CD14-positive monocyte (primary cell): ENCODE results near the gene MAPRE2. TPM values are rescaled to one million over a fixed set of nuclear protein-coding genes. Genes with fewer than 3 reads are reported as not detected.

ENCODE experiments used
- DNase-seq, 3 donors: peaks; one replicate each; pipeline ENCODE4 v3.0.0-alpha.2; 2011 to 2022
- H2AFZ ChIP-seq: 2 replicates; pipeline ENCODE4 v1.6.0; 2012; ENCODE audit warnings: mild to moderate bottlenecking, low read depth, low read length, inconsistent platforms; ENCODE audit not compliant: insufficient read depth, poor library complexity, severe bottlenecking
- H3K27ac ChIP-seq, 2 donors: 1 replicate in 1 of 2; 2 replicates in 1 of 2; pipeline ENCODE4 v1.5.1; 2012 to 2013; ENCODE audit warnings: low read length in 2 of 2, control low read depth in 1 of 2, inconsistent platforms in 1 of 2, low read depth in 1 of 2, mild to moderate bottlenecking in 1 of 2
- H3K27me3 ChIP-seq, 2 donors: one replicate each; pipeline versions ENCODE4 v1.6.0 to v1.6.1; 2011 to 2013; ENCODE audit warnings: low read length in 2 of 2; ENCODE audit not compliant: control insufficient read depth in 2 of 2, insufficient read depth in 2 of 2
- H3K36me3 ChIP-seq, 2 donors: replicated peaks in 1 of 2; 1 replicate in 1 of 2; 2 replicates in 1 of 2; pipeline versions ENCODE4 v1.5.1 to v1.6.1; 2012 to 2013; ENCODE audit warnings: low read length in 2 of 2, control low read depth in 1 of 2, inconsistent platforms in 1 of 2, mild to moderate bottlenecking in 1 of 2; ENCODE audit not compliant: insufficient read depth in 2 of 2, control insufficient read depth in 1 of 2
- H3K4me1 ChIP-seq, 2 donors: 1 replicate in 1 of 2; 2 replicates in 1 of 2; pipeline versions ENCODE4 v1.5.1 to v1.6.1; 2012 to 2013; ENCODE audit warnings: low read length in 2 of 2, control low read depth in 1 of 2, inconsistent platforms in 1 of 2, mild to moderate bottlenecking in 1 of 2, moderate library complexity in 1 of 2; ENCODE audit not compliant: insufficient read depth in 2 of 2, control insufficient read depth in 1 of 2
- H3K4me2 ChIP-seq: replicated peaks from 2 replicates; pipeline ENCODE3; 2012; ENCODE audit warnings: low read length, moderate library complexity, mild to moderate bottlenecking; ENCODE audit not compliant: poor library complexity, severe bottlenecking; ENCODE audit errors: extremely low read depth
- H3K4me3 ChIP-seq, 3 experiments: fragments of 200-600 bp in 1 of 3; sonication (generic) in 1 of 3; replicated peaks in 1 of 3; 1 replicate in 2 of 3; 2 replicates in 1 of 3; pipeline ENCODE4 v1.5.1; 2011 to 2013; ENCODE audit warnings: low read length in 3 of 3, mild to moderate bottlenecking in 3 of 3, control low read depth in 2 of 3, low read depth in 2 of 3, inconsistent platforms in 1 of 3, moderate library complexity in 1 of 3
- H3K79me2 ChIP-seq: 2 replicates; pipeline ENCODE4 v1.6.0; 2012; ENCODE audit warnings: mild to moderate bottlenecking, control low read depth, inconsistent platforms, low read length, moderate library complexity; ENCODE audit not compliant: insufficient read depth
- H3K9ac ChIP-seq: 2 replicates; pipeline ENCODE4 v1.6.0; 2017; ENCODE audit warnings: low read length, mild to moderate bottlenecking; ENCODE audit not compliant: insufficient read depth, poor library complexity, severe bottlenecking
- H3K9me3 ChIP-seq, 2 donors: replicated peaks in 1 of 2; 1 replicate in 1 of 2; 2 replicates in 1 of 2; pipeline versions ENCODE4 v1.5.1 to v1.6.1; 2012 to 2013; ENCODE audit warnings: low read length in 2 of 2, control low read depth in 1 of 2; ENCODE audit not compliant: control insufficient read depth in 1 of 2, insufficient read depth in 1 of 2
- H4K20me1 ChIP-seq: 2 replicates; pipeline ENCODE4 v1.6.0; 2012; ENCODE audit warnings: mild to moderate bottlenecking, low read length, control low read depth, moderate library complexity; ENCODE audit not compliant: insufficient read depth
- H3K27ac Mint-ChIP-seq, 7 donors: one replicate each; pipeline ENCODE4 v1.8.0; 2020; ENCODE audit warnings: mild to moderate bottlenecking in 7 of 7, mixed read lengths in 7 of 7, moderate library complexity in 6 of 7, inconsistent platforms in 2 of 7
- H3K27me3 Mint-ChIP-seq, 3 donors: one replicate each; pipeline ENCODE4 v1.8.0; 2021 to 2022; ENCODE audit warnings: low read depth in 3 of 3, mild to moderate bottlenecking in 3 of 3, mixed read lengths in 3 of 3, moderate library complexity in 3 of 3, inconsistent platforms in 1 of 3
- H3K36me3 Mint-ChIP-seq, 2 donors: one replicate each; pipeline ENCODE4 v1.8.0; 2020; ENCODE audit warnings: mixed read lengths in 2 of 2, inconsistent platforms in 1 of 2, mild to moderate bottlenecking in 1 of 2
- H3K4me1 Mint-ChIP-seq: one replicate; pipeline ENCODE4 v1.8.0; 2020; ENCODE audit warnings: mild to moderate bottlenecking, mixed read lengths
- H3K4me3 Mint-ChIP-seq, 2 donors: one replicate each; pipeline ENCODE4 v1.8.0; 2020; ENCODE audit warnings: mild to moderate bottlenecking in 2 of 2, mixed read lengths in 2 of 2, moderate library complexity in 1 of 2
- H3K9me3 Mint-ChIP-seq, 7 donors: one replicate each; pipeline ENCODE4 v1.8.0; 2020 to 2022; ENCODE audit warnings: mixed read lengths in 7 of 7, mild to moderate bottlenecking in 6 of 7, moderate library complexity in 6 of 7, inconsistent platforms in 2 of 7
- WGBS: methylation state at CpG from one replicate; pipeline ENCODE4 v1.1.5; 2013; ENCODE audit warnings: missing lambda C conversion rate; ENCODE audit not compliant: insufficient coverage; 5-methylcytosine and 5-hydroxymethylcytosine counted together
- intact Hi-C, 2 donors: fragments of 100-400 bp; cut with micrococcal nuclease; formaldehyde crosslinking; loops; one replicate each; pipeline versions ENCODE4 v1.15.0 to v1.15.1; 2023
- polyA plus RNA-seq, 3 donors: library from polyadenylated mRNA; depleted of rRNA in 1 of 3; unstranded in 2 of 3; stranded (reverse) in 1 of 3; fragments of 300-500 nt in 2 of 3; fragments of >200 nt in 1 of 3; fragmentation: Illumina TruSeq in 2 of 3; gene quantifications; 1 replicate in 2 of 3; 2 replicates in 1 of 3; pipeline ENCODE4 v1.2.3, GENCODE V29; 2012 to 2021
- TF ChIP-seq, protein P1 (sequence below): fragments of 200-600 bp; IDR thresholded peaks from one replicate; pipeline ENCODE4 v1.8.0; 2022; ENCODE audit warnings: antibody characterized with exemption, mild to moderate bottlenecking

Gene MAPRE2
- polyA plus RNA-seq, 3 donors, result 22.0 to 48.1 (median 37.1) TPM

DNA sequence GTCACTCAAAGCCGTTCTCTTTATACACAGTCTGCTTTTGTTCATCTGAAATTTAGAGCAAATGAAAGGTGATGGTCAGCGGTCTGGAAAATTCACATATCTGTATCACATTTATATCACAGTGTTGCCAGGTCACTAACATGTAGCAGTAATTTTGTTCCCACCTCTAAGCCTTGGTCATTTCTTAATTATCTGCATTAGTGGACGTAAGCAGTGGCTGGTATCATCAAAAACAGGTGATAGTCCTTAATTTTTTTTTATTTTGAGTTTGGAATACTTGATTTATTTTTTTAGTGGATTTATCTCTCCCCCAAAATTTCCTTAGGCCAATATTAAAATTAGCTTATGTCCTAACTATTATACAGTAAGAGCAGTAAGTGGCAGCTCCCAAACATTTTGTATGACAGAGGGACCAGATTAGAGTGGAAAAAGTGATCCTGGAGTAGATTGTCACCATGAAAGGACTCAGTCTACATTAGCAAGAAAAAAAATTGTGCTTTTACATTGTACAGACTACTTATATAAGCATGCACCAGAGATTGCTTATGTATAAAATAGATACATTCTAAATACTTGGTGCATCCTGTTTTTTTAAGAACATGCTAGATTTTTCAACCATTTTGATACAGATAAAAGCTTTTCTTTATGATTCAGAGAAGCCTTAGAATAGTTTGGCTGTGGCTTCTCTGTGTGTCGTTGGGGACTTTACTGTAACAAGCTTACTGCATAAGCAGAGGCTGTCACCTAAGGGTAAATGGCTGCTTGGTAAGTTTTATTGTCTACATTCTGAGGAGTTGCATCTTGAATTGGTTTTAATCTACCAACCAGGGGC, 65.0 kb downstream of the MAPRE2 start:
- no peaks in the 10 kb centered on the region for H3K27me3 Mint-ChIP-seq
- Histone ChIP-seq H3K79me2 (no peaks in the 10 kb centered on the region), H3K4me1 (no peaks in the 10 kb centered on the region), H4K20me1 (no peaks in the 10 kb centered on the region), H3K9ac (no peak overlapping the region), H3K4me3 (no peak overlapping the region), H3K27ac (no peak overlapping the region), H3K36me3 (peaks cover 8 to 30% of the 10 kb centered on the region in 2 donors), H2AFZ (no peak overlapping the region), H3K27me3 (no peaks in the 10 kb centered on the region), H3K4me2 (no peak overlapping the region), H3K9me3 (no peaks in the 10 kb centered on the region)
- TF ChIP-seq, protein P1, sequence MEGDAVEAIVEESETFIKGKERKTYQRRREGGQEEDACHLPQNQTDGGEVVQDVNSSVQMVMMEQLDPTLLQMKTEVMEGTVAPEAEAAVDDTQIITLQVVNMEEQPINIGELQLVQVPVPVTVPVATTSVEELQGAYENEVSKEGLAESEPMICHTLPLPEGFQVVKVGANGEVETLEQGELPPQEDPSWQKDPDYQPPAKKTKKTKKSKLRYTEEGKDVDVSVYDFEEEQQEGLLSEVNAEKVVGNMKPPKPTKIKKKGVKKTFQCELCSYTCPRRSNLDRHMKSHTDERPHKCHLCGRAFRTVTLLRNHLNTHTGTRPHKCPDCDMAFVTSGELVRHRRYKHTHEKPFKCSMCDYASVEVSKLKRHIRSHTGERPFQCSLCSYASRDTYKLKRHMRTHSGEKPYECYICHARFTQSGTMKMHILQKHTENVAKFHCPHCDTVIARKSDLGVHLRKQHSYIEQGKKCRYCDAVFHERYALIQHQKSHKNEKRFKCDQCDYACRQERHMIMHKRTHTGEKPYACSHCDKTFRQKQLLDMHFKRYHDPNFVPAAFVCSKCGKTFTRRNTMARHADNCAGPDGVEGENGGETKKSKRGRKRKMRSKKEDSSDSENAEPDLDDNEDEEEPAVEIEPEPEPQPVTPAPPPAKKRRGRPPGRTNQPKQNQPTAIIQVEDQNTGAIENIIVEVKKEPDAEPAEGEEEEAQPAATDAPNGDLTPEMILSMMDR, result no peak
- no peak overlapping the region for H3K4me3 Mint-ChIP-seq
- H3K27ac Mint-ChIP-seq, result no peak overlapping the region
- WGBS, result no CpG with 5 or more reads among the region's 4 CpGs
- H3K4me1 Mint-ChIP-seq, result peaks cover 3% of the 10 kb centered on the region
- no peak for DNase-seq
- H3K36me3 Mint-ChIP-seq, result peaks cover 25 to 31% of the 10 kb centered on the region in 2 donors
- H3K9me3 Mint-ChIP-seq, result peaks cover 0 to 4% (median 2%) of the 10 kb centered on the region in 7 donors
- intact Hi-C loops, result no loop called here

DNA sequence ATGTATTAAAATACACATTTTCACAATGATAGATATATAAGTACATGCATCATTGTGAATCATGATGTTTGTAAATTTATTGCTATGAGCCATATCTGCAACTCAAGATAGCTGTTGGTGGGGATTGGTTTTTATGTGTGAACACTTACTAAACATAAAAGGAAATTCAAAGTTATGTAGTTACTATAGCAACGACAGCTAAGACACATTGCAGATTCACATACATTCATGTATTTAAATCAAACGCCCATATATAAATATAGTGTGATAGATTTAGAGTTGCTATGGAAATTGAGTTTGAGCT, 65.6 kb downstream of the MAPRE2 start:
- WGBS, result no CpG with 5 or more reads among the region's 2 CpGs
- Histone ChIP-seq H3K9ac (no peak overlapping the region), H3K36me3 (peaks cover 8 to 24% of the 10 kb centered on the region in 2 donors), H3K79me2 (peaks cover 3% of the 10 kb centered on the region), H2AFZ (no peak overlapping the region), H3K4me2 (no peak overlapping the region), H4K20me1 (peaks cover 4% of the 10 kb centered on the region), H3K4me1 (no peaks in the 10 kb centered on the region), H3K4me3 (no peak overlapping the region), H3K9me3 (no peaks in the 10 kb centered on the region), H3K27me3 (no peaks in the 10 kb centered on the region), H3K27ac (no peak overlapping the region)
- H3K27ac Mint-ChIP-seq, result no peak overlapping the region
- no peak overlapping the region for H3K4me3 Mint-ChIP-seq
- H3K36me3 Mint-ChIP-seq, result peaks cover 23 to 28% of the 10 kb centered on the region in 2 donors
- intact Hi-C loops, result no loop called here
- no peak for DNase-seq
- H3K4me1 Mint-ChIP-seq, result peaks cover 4% of the 10 kb centered on the region
- H3K27me3 Mint-ChIP-seq, result no peaks in the 10 kb centered on the region
- TF ChIP-seq, protein P1, result no peak
- peaks cover 0 to 5% (median 3%) of the 10 kb centered on the region in 7 donors for H3K9me3 Mint-ChIP-seq
